Globus pallidus (tissue), 1 donor: Measurements from ENCODE around the gene TMEM163.
A peak's percentile ranks its signal among the peaks of the same experiment; 100 is the strongest.
"Not testable (repeated sequence)": the region's sequence is repeated elsewhere in the genome, so short reads cannot be mapped to it uniquely, and the experiment has no call there.

Source experiments
- DNase-seq: peaks from one replicate; pipeline ENCODE4 v3.0.0-alpha.2; 2015; ENCODE audit warnings: low spot score

Gene TMEM163

DNA sequence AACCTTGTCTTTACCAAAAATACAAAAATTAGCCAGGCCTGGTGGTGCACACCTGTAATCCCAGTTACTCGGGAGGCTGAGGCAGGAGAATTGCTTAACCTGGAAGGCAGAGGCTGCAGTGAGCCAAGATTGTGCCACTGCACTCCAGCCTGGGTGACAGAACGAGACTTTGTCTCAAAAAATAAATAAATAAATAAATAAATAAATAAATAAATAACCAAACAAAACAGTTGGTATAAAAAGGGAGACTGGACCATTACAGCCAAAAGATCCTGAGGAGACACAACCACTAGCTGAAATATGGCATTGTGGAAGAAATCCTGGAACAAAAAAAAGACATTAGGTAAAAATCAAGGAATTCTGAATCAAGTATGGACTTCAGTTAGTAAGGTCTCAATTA, 4.9 kb upstream of the TMEM163 start:
- not testable (repeated sequence) for DNase-seq

DNA sequence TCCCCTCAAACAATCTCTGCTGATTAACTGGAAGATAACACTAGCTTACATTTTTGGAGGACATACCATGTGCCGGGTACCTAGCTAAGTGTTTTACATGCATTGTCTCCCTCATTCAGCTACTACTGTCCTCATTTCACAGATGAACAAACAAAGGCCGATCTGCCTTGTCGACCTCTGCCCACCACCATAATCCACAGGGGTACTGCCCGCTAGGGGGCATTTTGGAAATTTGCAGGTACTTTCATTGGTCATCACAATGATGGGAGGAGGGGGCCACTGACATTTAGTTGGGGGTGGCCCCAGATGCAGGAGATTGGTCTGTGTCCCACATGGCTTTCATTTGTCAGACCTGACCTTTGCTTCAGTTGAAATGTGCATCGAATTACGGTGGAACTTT, 3.9 kb upstream of the TMEM163 start:
- DNase-seq: no peak

DNA sequence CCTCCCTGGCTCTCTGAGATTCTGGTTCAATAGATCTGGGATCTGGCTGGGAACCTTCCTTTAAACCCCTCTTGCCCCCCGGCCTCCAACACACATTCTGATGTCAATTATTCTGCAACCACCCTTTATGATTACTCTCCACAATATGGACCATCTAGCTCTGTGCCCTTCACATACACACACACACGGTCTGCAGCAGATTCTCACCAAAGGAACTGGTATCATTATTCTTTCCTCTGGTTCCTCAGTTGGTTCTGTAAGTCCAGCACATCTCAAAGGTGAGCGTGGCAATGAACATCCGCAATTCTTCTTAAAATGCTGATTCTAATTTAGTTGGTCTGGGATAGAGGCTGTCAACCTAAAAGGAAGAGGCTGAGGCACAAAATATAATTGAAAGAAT, 2.8 kb upstream of the TMEM163 start:
- no peak for DNase-seq

DNA sequence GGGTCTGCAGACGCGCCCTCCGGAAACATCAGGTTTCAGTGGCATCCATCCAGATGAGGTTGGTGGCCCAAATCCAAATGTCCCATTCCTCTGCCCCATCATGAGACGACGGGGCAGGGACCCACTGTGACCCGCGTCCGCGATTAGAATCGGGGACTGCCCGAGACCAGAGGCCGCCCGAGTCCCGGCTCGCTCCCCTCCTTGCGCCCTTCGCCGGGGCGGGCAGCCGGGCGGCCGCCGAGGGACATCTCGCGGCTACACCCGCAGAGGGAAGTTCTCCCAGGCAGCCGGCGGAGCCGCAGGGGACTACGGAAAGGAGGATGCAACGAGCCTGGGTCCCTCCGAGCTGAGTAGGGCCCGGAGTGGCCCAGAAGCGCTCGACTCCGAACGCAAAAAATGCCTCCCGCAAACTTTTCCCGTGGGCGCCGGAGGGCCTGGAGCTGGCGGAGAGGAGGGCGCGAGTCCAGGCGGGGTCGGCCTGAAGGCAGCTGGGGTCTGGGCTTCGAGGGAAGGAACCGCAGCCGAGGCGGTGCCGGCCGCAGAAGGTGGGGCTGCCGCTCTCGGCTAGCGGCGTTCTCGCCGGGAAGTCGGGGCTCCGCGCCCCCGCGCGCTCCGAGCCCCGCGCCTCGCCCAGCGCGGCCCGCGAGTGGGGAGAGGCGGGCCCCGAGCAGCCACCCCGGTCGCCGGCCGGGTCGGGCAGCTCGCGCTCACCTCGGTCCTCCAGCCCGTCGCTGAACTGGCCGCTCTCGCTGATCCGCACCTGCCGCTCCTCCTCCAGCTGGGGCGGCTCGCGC, 580 bp downstream of the TMEM163 start:
- DNase-seq: no peak

- no peak for DNase-seq
Measured at GRCh38 chr2:134717286-134718022, 1.3 kb downstream of the TMEM163 start.

GRCh38 chr2:134716721-134717243, 2.0 kb downstream of the TMEM163 start:
- no peak for DNase-seq

DNA sequence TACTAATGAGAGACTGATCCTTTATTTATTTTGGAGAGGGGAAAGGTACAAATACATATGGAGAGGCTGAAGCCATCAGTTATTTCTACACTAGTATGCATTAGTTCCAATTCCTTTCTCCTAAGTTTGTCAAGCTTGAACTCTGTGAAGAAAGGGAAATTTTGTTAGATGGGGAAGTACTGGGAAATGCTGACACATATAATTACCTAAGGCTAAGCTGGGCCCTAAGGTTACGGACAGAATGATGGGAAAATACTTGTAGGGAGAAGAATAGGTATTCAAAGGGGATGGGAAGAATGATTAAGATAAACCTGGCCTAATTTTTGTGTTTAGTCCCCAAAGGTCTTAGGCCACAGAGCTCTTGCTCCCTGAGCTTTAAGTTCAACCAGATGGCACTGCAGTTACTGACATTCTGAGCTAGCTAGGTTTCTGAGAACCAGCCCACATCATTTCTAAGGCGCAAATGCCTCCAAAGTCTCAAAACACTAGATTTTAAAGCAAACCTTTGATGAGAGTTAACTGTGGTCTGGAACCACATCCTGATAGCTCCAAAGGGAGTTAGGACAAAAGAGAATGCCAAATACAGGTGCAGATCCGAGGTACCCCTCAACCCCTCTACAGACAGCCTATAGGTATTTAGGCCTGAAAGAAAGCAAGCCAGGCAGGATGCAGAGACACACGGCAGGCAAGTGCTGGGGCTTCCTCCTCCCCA, 2.7 kb downstream of the TMEM163 start:
- no peak for DNase-seq

GRCh38 chr2:134714228-134714627, 4.6 kb downstream of the TMEM163 start:
- DNase-seq: no peak

GRCh38 chr2:134713606-134714005, 5.2 kb downstream of the TMEM163 start:
- DNase-seq: no peak

GRCh38 chr2:134713176-134713575, 5.6 kb downstream of the TMEM163 start:
- DNase-seq: no peak

DNA sequence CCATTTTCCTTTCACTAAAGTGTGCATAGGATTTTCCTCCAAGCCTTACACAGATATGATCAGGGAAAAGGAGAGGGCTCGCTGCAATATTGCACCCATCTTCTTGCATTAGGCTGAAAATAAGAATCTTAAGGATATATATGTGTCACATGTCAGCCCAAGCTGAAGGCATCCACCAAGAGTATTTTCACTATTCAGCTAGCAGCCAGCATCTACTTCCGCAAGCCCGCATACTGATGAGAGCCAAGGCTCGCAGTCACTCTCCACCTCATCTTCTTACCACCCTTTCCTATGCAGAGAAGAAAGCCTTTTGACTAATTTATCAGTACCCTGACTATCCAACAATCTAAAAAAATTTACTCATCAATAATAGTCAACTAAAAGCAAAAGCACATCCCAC, 6.1 kb downstream of the TMEM163 start:
- no peak for DNase-seq

DNA sequence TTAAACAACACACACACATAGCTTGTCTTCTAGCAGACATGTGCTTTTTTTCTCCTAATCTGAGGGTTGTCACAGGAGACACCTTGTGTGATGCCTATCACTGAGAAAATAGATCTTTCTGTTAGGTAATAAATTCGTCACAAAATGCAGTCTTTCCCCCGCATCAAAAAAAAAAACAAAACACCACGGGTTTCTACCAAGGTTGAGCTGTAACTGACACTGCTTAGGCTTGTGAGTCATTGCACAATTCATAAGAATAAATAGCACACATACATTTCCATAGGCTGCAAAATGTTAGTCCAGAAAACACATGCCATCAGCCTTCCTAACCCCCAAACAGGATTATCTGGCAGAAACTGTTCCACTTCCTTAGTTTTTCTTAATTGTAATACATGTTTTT, 6.5 kb downstream of the TMEM163 start:
- DNase-seq: no peak

DNA sequence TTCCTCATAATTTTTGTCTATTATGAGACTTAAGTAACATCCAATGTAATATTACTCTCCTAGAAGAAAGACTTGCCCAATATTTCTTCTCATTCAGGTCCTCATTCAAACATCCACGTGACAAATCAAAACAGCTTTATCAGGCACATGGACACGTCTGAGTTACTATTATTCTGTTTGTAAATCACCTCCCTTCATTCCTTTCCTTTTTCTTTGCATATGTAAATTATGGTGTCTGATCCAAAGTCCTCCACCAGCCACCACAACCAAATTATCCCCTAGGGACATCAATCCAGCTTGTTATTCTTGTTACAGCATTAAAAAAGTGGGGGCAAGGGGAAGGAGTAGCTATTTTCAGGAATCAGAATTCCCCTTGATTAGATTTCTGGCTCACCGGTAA, 7.1 kb downstream of the TMEM163 start:
- no peak for DNase-seq

DNA sequence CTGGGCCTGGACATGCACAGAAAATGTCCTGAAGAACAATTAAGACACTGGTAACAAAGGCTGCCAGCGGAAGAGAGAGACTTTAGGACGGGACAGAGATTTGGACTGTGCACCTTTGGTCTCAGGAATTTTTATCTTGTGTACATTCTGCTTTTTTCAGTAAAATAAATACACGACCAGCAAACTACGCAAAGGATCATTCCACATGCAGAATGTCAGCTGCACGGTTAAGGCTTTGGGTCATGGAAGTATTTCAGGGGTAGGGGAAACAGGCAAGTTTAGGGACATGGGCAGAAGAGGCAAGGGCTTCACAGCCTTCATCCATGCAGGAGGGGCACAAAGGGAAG, 11.5 kb downstream of the TMEM163 start:
- DNase-seq: no peak

GRCh38 chr2:134706587-134707329, 12.0 kb downstream of the TMEM163 start:
- DNase-seq: peak; percentile 32

DNA sequence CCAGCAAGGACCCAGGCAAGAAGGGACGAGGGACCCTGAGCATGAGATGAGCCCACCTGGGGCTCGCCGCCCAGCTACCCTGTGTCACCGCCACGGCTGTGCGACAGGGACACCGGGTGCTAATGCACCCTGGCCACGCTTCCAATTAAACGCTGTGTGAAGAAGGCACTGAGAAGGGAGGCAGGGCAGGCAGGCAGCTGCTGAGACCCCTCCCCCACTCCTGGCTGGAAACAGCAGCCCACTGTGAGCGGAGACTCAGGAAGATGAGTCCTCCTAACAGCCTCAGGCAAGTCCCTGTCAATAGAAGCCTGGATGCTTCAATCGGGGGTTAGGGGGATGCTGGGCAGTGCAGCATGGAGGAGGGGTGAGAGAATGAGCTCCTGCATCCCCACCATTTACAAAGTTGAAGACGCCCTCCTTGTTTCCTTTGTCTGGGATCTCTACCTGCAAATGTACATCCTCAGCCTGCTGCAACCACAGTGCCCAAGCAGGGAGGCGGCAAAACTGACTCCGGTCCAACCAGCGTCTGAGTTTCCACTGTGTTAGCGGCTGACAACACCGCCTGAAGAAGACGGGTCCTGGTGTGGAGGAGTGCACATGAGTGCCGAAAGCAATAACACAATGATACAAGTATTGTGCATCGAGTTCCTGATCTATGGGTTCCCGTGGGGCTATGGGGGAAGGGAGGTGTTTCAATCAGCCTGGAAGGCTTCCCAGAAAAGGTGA, 12.8 kb downstream of the TMEM163 start:
- no peak for DNase-seq

DNA sequence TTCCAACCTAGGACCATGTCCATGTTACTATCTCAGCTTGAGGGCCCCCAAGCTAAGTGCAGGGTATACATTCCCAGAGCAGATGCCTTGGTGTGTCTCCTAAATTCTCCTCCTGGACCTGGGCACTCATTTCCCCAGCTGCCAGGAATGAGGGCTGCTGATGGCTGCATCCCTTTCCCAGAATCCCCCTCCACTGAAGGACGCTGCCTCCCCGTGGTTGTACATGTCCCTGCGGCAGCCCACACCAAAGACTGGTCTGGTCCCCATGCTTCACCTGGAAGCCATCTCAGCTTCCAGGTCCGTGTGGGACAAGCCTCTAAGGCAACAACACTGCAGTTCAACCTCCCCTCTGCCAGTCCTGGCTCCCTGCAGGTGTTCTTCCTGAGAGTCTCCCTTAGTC, 14.6 kb downstream of the TMEM163 start:
- DNase-seq: no peak

GRCh38 chr2:134703426-134703825, 15.4 kb downstream of the TMEM163 start:
- DNase-seq: no peak

GRCh38 chr2:134700730-134701129, 18.1 kb downstream of the TMEM163 start:
- no peak for DNase-seq

DNA sequence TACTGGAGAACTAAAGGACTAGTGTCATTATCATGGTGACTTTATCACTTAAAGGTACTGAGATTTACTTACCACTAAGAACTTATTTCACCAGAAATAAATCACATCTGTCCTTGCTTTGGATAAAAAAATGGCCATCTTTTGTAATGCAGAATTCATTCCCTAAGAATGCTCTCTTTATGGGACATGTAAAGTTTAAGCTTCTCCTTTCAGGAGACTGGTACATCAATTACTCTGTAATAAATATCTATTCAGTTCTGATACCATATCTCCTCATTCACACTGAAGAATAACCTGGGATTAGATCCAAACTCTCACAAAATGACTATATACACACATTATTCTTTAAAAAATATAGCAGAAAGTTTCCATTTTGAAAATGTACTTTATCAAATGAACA, 24.4 kb downstream of the TMEM163 start:
- DNase-seq: no peak
